ENCODE measurements around the gene AKT3. TPM values are rescaled to one million over a fixed set of nuclear protein-coding genes. Genes with fewer than 3 reads are reported as not detected.

The AKT3 gene
- total and polyA plus RNA-seq, 2 of the 8 experiments (the other 6 are each of a cell fraction or from before 2014, with no cell fraction given): 6.0 to 36.4 TPM

DNA sequence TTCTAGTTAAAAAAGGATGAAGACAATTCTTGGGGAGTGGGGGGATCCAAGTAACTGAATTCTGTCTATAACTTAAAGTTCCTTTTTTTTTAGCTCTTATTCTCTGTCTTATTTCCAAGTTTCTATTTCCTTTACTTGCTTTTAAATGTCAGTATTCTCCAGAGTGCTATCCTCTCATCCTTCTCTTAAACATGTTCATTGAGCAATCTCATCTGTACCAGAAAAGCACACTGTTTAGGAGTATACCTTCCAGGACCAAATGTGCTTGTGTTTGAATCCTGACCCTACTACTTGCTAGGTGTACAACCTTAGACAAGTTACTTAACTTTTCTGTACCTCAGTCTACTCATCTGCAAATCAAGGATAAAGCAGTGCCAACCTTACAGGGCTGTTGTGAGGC lies 50.1 kb downstream of the AKT3 start:
- no peak for DNase-seq (ENCODE audit: low read depth in 1 of 2, low spot score in 2 of 2)
- Histone ChIP-seq H3K4me1 (replicated peaks in 1 of 4; ENCODE audit: control insufficient read depth in 3 of 4, insufficient read depth in 4 of 4, low read length in 3 of 4) (no peaks in the 10 kb centered on the region), H2BK12ac (ENCODE audit: low read depth, low read length) (no peak overlapping the region), H4K20me1 (replicated peaks in 1 of 2; ENCODE audit: control insufficient read depth in 1 of 2, insufficient read depth in 2 of 2, low read length in 2 of 2) (no peaks in the 10 kb centered on the region), H4K5ac (ENCODE audit: insufficient read length, low read depth, low read length) (no peak overlapping the region), H4K8ac (ENCODE audit: extremely low read depth, insufficient read depth, low read length) (no peak overlapping the region), H3K9me3 (ENCODE audit: insufficient read depth in 2 of 2, low read depth in 1 of 2, low read length in 1 of 2) (no peaks in the 10 kb centered on the region), H3K79me1 (ENCODE audit: low read depth, low read length) (no peaks in the 10 kb centered on the region), H3K4me2 (ENCODE audit: insufficient read depth in 1 of 2, low read depth in 2 of 2, low read length in 2 of 2) (no peak overlapping the region), H3K4me3 (ENCODE audit: extremely low read depth in 1 of 4, insufficient read depth in 2 of 4, low read depth in 3 of 4, low read length in 4 of 4) (no peak overlapping the region), H3K9ac (replicated peaks in 1 of 4; ENCODE audit: extremely low read depth in 1 of 4, low read depth in 3 of 4, low read length in 3 of 4) (no peak overlapping the region), H3K56ac (replicated peaks; ENCODE audit: insufficient read length, low read depth, low read length) (no peak overlapping the region), H2AK5ac (ENCODE audit: low read depth, low read length) (no peak overlapping the region), H3K79me2 (ENCODE audit: control insufficient read depth in 1 of 2, insufficient read depth in 2 of 2, low read length in 2 of 2) (no peaks in the 10 kb centered on the region), H2AFZ (ENCODE audit: low read length) (no peak overlapping the region), H3K14ac (ENCODE audit: insufficient read length) (no peak overlapping the region), H4K91ac (replicated peaks; ENCODE audit: insufficient read length, low read length) (no peak overlapping the region), H2BK20ac (ENCODE audit: low read length) (no peak overlapping the region), H3K27ac (ENCODE audit: low read depth, low read length) (no peak overlapping the region), H3K27me3 (replicated peaks in 1 of 4; ENCODE audit: control insufficient read depth in 3 of 4, extremely low read depth in 1 of 4, insufficient read depth in 3 of 4, low read length in 3 of 4) (no peaks in the 10 kb centered on the region), H3K23ac (ENCODE audit: insufficient read length) (no peak overlapping the region), H3K4ac (replicated peaks; ENCODE audit: insufficient read length, low read depth, low read length) (no peak overlapping the region), H3K18ac (ENCODE audit: extremely low read depth, low read length) (no peak overlapping the region), H2BK15ac (ENCODE audit: low read length) (no peak overlapping the region), H2BK120ac (replicated peaks; ENCODE audit: low read depth, low read length) (no peak overlapping the region), H3K36me3 (ENCODE audit: control insufficient read depth in 2 of 4, insufficient read depth in 4 of 4, low read length in 3 of 4) (no peaks in the 10 kb centered on the region), H2BK5ac (ENCODE audit: low read depth, low read length) (no peak overlapping the region), H3K23me2 (ENCODE audit: low read depth, low read length) (no peaks in the 10 kb centered on the region)
- no peak for FAIRE-seq
- ChIA-PET CTCF (ENCODE audit: partially characterized antibody) (interaction anchor here (0.9 kb wide), 1 partner anchor 183 kb away, joined by 3 read pairs; no protein-coding TSS in a partner anchor), POLR2A (ENCODE audit: partially characterized antibody) (interaction anchor here (1.0 kb wide), 1 partner anchor 19 kb away, joined by 3 read pairs; no protein-coding TSS in a partner anchor)
- TF ChIP-seq FOSL1 (IDR thresholded peaks at IDR 0.05; ENCODE audit: insufficient read depth, low read depth, low read length): no peak
- TF ChIP-seq EZH2 (IDR thresholded peaks at IDR 0.05; ENCODE audit: low read depth, low read length, severe bottlenecking): no peak
- no peak for TF ChIP-seq MAFK (IDR thresholded peaks at IDR 0.05; ENCODE audit: low read depth, low read length)
- no peak for TF ChIP-seq SRF (IDR thresholded peaks at IDR 0.05; ENCODE audit: low read depth, low read length)
- TF ChIP-seq JUND (IDR thresholded peaks at IDR 0.05; ENCODE audit: low read length): no peak
- no peak for TF ChIP-seq JUN (IDR thresholded peaks at IDR 0.05; ENCODE audit: low read depth, low read length)
- no peak for TF ChIP-seq SP1 (IDR thresholded peaks at IDR 0.05; ENCODE audit: low read depth, low read length)
- TF ChIP-seq TEAD4 (IDR thresholded peaks at IDR 0.05; ENCODE audit: low read depth, low read length): no peak
- no peak for TF ChIP-seq BRCA1 (IDR thresholded peaks at IDR 0.05; ENCODE audit: low read depth, low read length)
- TF ChIP-seq, protein P1, sequence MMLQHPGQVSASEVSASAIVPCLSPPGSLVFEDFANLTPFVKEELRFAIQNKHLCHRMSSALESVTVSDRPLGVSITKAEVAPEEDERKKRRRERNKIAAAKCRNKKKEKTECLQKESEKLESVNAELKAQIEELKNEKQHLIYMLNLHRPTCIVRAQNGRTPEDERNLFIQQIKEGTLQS (IDR thresholded peaks at IDR 0.05; ENCODE audit: insufficient read depth, low read depth, low read length): no peak

Data from H1 (cell line).